Trophoblast cell (in vitro differentiated cells and primary cell): ENCODE measurements around the gene WNT3. TPM values are rescaled to one million over a fixed set of nuclear protein-coding genes. Genes with fewer than 3 reads are reported as not detected.
A peak's percentile ranks its signal among the peaks of the same experiment; 100 is the strongest.

ENCODE experiments used
- DNase-seq, 2 donors: peaks; one replicate each; pipeline ENCODE4 v3.0.0-alpha.2; 2016
- H2AFZ ChIP-seq: 2 replicates; pipeline ENCODE4 v1.6.1; 2013; ENCODE audit warnings: low read length, moderate library complexity, mild to moderate bottlenecking; ENCODE audit not compliant: insufficient read depth, poor library complexity
- H2AK5ac ChIP-seq: 2 replicates; pipeline ENCODE4 v1.6.1; 2013; ENCODE audit warnings: mild to moderate bottlenecking, low read length
- H2BK120ac ChIP-seq: 2 replicates; pipeline ENCODE4 v1.6.1; 2013; ENCODE audit warnings: low read length, mild to moderate bottlenecking, moderate library complexity; ENCODE audit not compliant: insufficient read depth, poor library complexity
- H2BK12ac ChIP-seq: 2 replicates; pipeline ENCODE4 v1.6.1; 2013; ENCODE audit warnings: mild to moderate bottlenecking, low read length, moderate library complexity
- H2BK5ac ChIP-seq: 2 replicates; pipeline ENCODE4 v1.6.1; 2013; ENCODE audit warnings: low read length, low read depth, moderate library complexity, mild to moderate bottlenecking; ENCODE audit not compliant: poor library complexity
- H3K14ac ChIP-seq: 2 replicates; pipeline ENCODE4 v1.6.1; 2013; ENCODE audit warnings: mild to moderate bottlenecking, low read length
- H3K18ac ChIP-seq: 2 replicates; pipeline ENCODE4 v1.6.1; 2013; ENCODE audit warnings: mild to moderate bottlenecking, low read length
- H3K23ac ChIP-seq: 2 replicates; pipeline ENCODE4 v1.6.1; 2013; ENCODE audit warnings: low read length
- H3K27ac ChIP-seq: 2 replicates; pipeline ENCODE4 v1.5.1; 2013; ENCODE audit warnings: low read depth, mild to moderate bottlenecking, inconsistent platforms, low read length, moderate library complexity
- H3K27me3 ChIP-seq: 2 replicates; pipeline ENCODE4 v1.6.1; 2013; ENCODE audit warnings: inconsistent platforms, mild to moderate bottlenecking, low read length, moderate library complexity; ENCODE audit not compliant: insufficient read depth
- H3K36me3 ChIP-seq, 2 experiments: 1 replicate in 1 of 2; 2 replicates in 1 of 2; pipeline ENCODE4 v1.6.1; 2013; ENCODE audit warnings: low read length in 2 of 2, mild to moderate bottlenecking in 2 of 2, moderate library complexity in 1 of 2; ENCODE audit not compliant: insufficient read depth in 2 of 2, control insufficient read depth in 1 of 2
- H3K4ac ChIP-seq: 2 replicates; pipeline ENCODE4 v1.6.1; 2013; ENCODE audit warnings: low read depth, mild to moderate bottlenecking, low read length, moderate library complexity
- H3K4me1 ChIP-seq, 2 experiments: 1 replicate in 1 of 2; 2 replicates in 1 of 2; pipeline ENCODE4 v1.6.1; 2013; ENCODE audit warnings: low read length in 2 of 2, mild to moderate bottlenecking in 2 of 2, moderate library complexity in 1 of 2; ENCODE audit not compliant: insufficient read depth in 2 of 2, control insufficient read depth in 1 of 2
- H3K4me2 ChIP-seq: 2 replicates; pipeline ENCODE4 v1.6.1; 2013; ENCODE audit warnings: inconsistent platforms, mild to moderate bottlenecking, low read length, moderate library complexity
- H3K4me3 ChIP-seq: 2 replicates; pipeline ENCODE4 v1.5.1; 2013; ENCODE audit warnings: mild to moderate bottlenecking, low read depth, low read length, inconsistent platforms
- H3K79me1 ChIP-seq: one replicate; pipeline ENCODE4 v1.6.1; 2013; ENCODE audit warnings: low read length
- H3K79me2 ChIP-seq: 2 replicates; pipeline ENCODE4 v1.6.1; 2013; ENCODE audit warnings: low read length, mild to moderate bottlenecking; ENCODE audit not compliant: control insufficient read depth, insufficient read depth, poor library complexity
- H3K9ac ChIP-seq: 2 replicates; pipeline ENCODE4 v1.6.1; 2013; ENCODE audit warnings: mild to moderate bottlenecking, low read length
- H3K9me3 ChIP-seq: 2 replicates; pipeline ENCODE4 v1.6.1; 2013; ENCODE audit warnings: low read depth, mild to moderate bottlenecking, control low read depth, inconsistent platforms, low read length; ENCODE audit not compliant: insufficient read depth
- H4K12ac ChIP-seq: 2 replicates; pipeline ENCODE4 v1.6.1; 2013; ENCODE audit warnings: low read depth, mild to moderate bottlenecking, low read length, moderate library complexity
- H4K8ac ChIP-seq: 2 replicates; pipeline ENCODE4 v1.6.1; 2013; ENCODE audit warnings: low read depth, mild to moderate bottlenecking, low read length, moderate library complexity
- H4K91ac ChIP-seq: one replicate; pipeline ENCODE4 v1.6.1; 2013; ENCODE audit warnings: low read depth, mild to moderate bottlenecking, low read length, moderate library complexity
- WGBS: extraction: QIAGEN DNeasy Blood & Tissue Kit; methylation state at CpG from one replicate; pipeline ENCODE4 v1.1.7; 2013; ENCODE audit warnings: missing lambda C conversion rate; ENCODE audit not compliant: insufficient read length, insufficient coverage; ENCODE audit errors: extremely low coverage; 5-methylcytosine and 5-hydroxymethylcytosine counted together
- polyA plus RNA-seq: library from polyadenylated mRNA; stranded (reverse); fragments of 200-250 nt; gene quantifications from 2 replicates; pipeline ENCODE4 v1.2.3, GENCODE V29; 2013

Gene WNT3
- 6.5 and 6.7 TPM in 2 replicates for polyA plus RNA-seq

- Histone ChIP-seq H2AK5ac (peak within 1 kb of the TSS; percentile 44), H2BK120ac (peak within 1 kb of the TSS; percentile 67), H3K79me2 (peaks cover 3% of the 10 kb centered on the region), H3K4me1 (peaks cover 56 to 58% of the 10 kb centered on the region in 2 experiments), H2BK12ac (peak within 1 kb of the TSS; percentile 81), H3K18ac (peak within 1 kb of the TSS; percentile 65), H3K79me1 (peaks cover 18% of the 10 kb centered on the region), H3K23ac (no peak within 1 kb of the TSS), H3K27me3 (peaks cover 28% of the 10 kb centered on the region), H3K9me3 (peaks cover 9% of the 10 kb centered on the region), H3K4me3 (peak within 1 kb of the TSS; percentile 57), H3K36me3 (no peaks in the 10 kb centered on the region), H4K12ac (peak within 1 kb of the TSS; percentile 22), H4K8ac (peak within 1 kb of the TSS; percentile 67), H3K4me2 (peak within 1 kb of the TSS; percentile 87), H2BK5ac (peak within 1 kb of the TSS; percentile 20), H4K91ac (peak within 1 kb of the TSS; percentile 76), H3K9ac (no peak within 1 kb of the TSS), H2AFZ (peak within 1 kb of the TSS; percentile 62), H3K14ac (peak within 1 kb of the TSS; percentile 72), H3K27ac (no peak within 1 kb of the TSS), H3K4ac (peak within 1 kb of the TSS; percentile 66)
- DNase-seq, result no peak
- WGBS, result no CpG with 5 or more reads among the region's 47 CpGs
Measured at GRCh38 chr17:46818316-46818928, at the start of gene WNT3. TSS of gene WNT3 (minus strand) at chr17:46818692. CDS start at chr17:46818597, 95 bp downstream.

GRCh38 chr17:46866747-46867146, 48.3 kb upstream of the WNT3 start:
- Histone ChIP-seq H3K79me2 (no peaks in the 10 kb centered on the region), H3K4ac (no peak overlapping the region), H3K9me3 (peaks cover 2% of the 10 kb centered on the region), H4K91ac (no peak overlapping the region), H2AK5ac (no peak overlapping the region), H3K14ac (no peak overlapping the region), H3K18ac (peak overlapping the region; percentile 37), H3K79me1 (peaks cover 4% of the 10 kb centered on the region), H2BK5ac (no peak overlapping the region), H3K9ac (no peak overlapping the region), H2BK120ac (no peak overlapping the region), H3K4me2 (no peak overlapping the region), H3K4me1 (peaks cover 32 to 42% of the 10 kb centered on the region in 2 experiments), H2BK12ac (no peak overlapping the region), H3K4me3 (no peak overlapping the region), H3K27ac (no peak overlapping the region), H3K23ac (no peak overlapping the region), H4K12ac (no peak overlapping the region), H3K36me3 (peaks cover 6 to 15% of the 10 kb centered on the region in 2 experiments), H3K27me3 (no peaks in the 10 kb centered on the region), H4K8ac (no peak overlapping the region), H2AFZ (no peak overlapping the region)
- DNase-seq, result no peak

- no peak overlapping the region for H3K23ac ChIP-seq
- H4K12ac ChIP-seq, result no peak overlapping the region
- H3K18ac ChIP-seq, result peak overlapping the region; percentile 37
- no peak overlapping the region for H3K27ac ChIP-seq
- H2BK5ac ChIP-seq, result no peak overlapping the region
- H3K79me2 ChIP-seq, result no peaks in the 10 kb centered on the region
- H3K4ac ChIP-seq, result no peak overlapping the region
- peaks cover 4% of the 10 kb centered on the region for H3K79me1 ChIP-seq
- H3K4me2 ChIP-seq, result no peak overlapping the region
- no peaks in the 10 kb centered on the region for H3K27me3 ChIP-seq
- peak overlapping the region; percentile 29 for H4K91ac ChIP-seq
- H3K9me3 ChIP-seq, result peaks cover 2% of the 10 kb centered on the region
- no peak overlapping the region for H3K4me3 ChIP-seq
- no peak overlapping the region for H3K9ac ChIP-seq
- no peak overlapping the region for H2AK5ac ChIP-seq
- peak overlapping the region; percentile 15 for H2BK12ac ChIP-seq
- WGBS, result 100% methylated on average over 2 of the region's 8 CpGs
- H2BK120ac ChIP-seq, result no peak overlapping the region
- H3K14ac ChIP-seq, result peak overlapping the region; percentile 36
- H4K8ac ChIP-seq, result no peak overlapping the region
- H3K4me1 ChIP-seq, result peaks cover 32 to 42% of the 10 kb centered on the region in 2 experiments
- no peak for DNase-seq
- H2AFZ ChIP-seq, result no peak overlapping the region
- peaks cover 7 to 15% of the 10 kb centered on the region in 2 experiments for H3K36me3 ChIP-seq
Measured at GRCh38 chr17:46866325-46866724, 47.8 kb upstream of the WNT3 start.

- Histone ChIP-seq H3K79me1 (peaks cover 4% of the 10 kb centered on the region), H2AFZ (no peak overlapping the region), H3K9me3 (peaks cover 3% of the 10 kb centered on the region), H3K4ac (no peak overlapping the region), H4K8ac (peak overlapping the region; percentile 40), H2BK120ac (no peak overlapping the region), H4K91ac (peak overlapping the region; percentile 55), H2BK5ac (no peak overlapping the region), H3K79me2 (no peaks in the 10 kb centered on the region), H3K18ac (peak overlapping the region; percentile 27), H2AK5ac (peak overlapping the region; percentile 56), H3K27me3 (no peaks in the 10 kb centered on the region), H3K27ac (peak overlapping the region; percentile 44), H3K4me2 (no peak overlapping the region), H3K36me3 (peaks cover 13 to 19% of the 10 kb centered on the region in 2 experiments), H3K23ac (no peak overlapping the region), H3K4me1 (peaks cover 34 to 48% of the 10 kb centered on the region in 2 experiments), H4K12ac (no peak overlapping the region), H3K9ac (no peak overlapping the region), H3K14ac (peak overlapping the region; percentile 58), H2BK12ac (no peak overlapping the region), H3K4me3 (no peak overlapping the region)
- peak in 1 of 2 donors; percentile 60 for DNase-seq
- no CpG with 5 or more reads among the region's 8 CpGs for WGBS
Measured at GRCh38 chr17:46865100-46865499, 46.6 kb upstream of the WNT3 start.
